OCI-LY7 (cell line): Measurements from ENCODE around the gene TLCD5. TPM values are rescaled to one million over a fixed set of nuclear protein-coding genes. Genes with fewer than 3 reads are reported as not detected.

Source experiments
- BruUV-seq: library from RNA; stranded (reverse); fragments of 400-500 nt; replicated peaks from 2 replicates; lab custom pipeline; 2021; lab: Mats Ljungman, UMichigan
- CTCF ChIA-PET: fragments of 300-600 bp; sonication (Branson Sonifier 250); formaldehyde crosslinking; loops from one replicate; lab custom pipeline; 2022; ENCODE audit warnings: antibody characterized with exemption; ENCODE audit not compliant: unreplicated experiment; lab: Charles Lee
- POLR2A ChIA-PET: fragments of 300-600 bp; sonication (Branson Sonifier 250); formaldehyde crosslinking; loops from one replicate; lab custom pipeline; 2022; ENCODE audit warnings: antibody characterized with exemption; lab: Charles Lee
- DNase-seq: peaks from one replicate; pipeline ENCODE4 v3.0.0-alpha.2; 2015; ENCODE audit warnings: low spot score
- H2AFZ ChIP-seq: fragments of 200-600 bp; sonication (generic), shearing (Covaris generic); 2 replicates; pipeline ENCODE4 v1.6.1; 2014; ENCODE audit warnings: mild to moderate bottlenecking, antibody characterized with exemption, low read length, moderate library complexity
- H3K27ac ChIP-seq: fragments of 200-600 bp; sonication (generic); 2 replicates; pipeline ENCODE4 v1.5.1; 2014; ENCODE audit warnings: mixed run types, low read depth, mild to moderate bottlenecking, moderate library complexity, low read length, inconsistent platforms; ENCODE audit not compliant: poor library complexity, severe bottlenecking
- H3K36me3 ChIP-seq: fragments of 200-600 bp; sonication (generic); 2 replicates; pipeline ENCODE4 v1.6.1; 2014; ENCODE audit warnings: mild to moderate bottlenecking, antibody characterized with exemption, low read length, moderate library complexity, mixed read lengths; ENCODE audit not compliant: insufficient read depth
- H3K4me1 ChIP-seq: fragments of 200-600 bp; sonication (generic); 2 replicates; pipeline ENCODE4 v1.5.1; 2014; ENCODE audit warnings: mild to moderate bottlenecking, low read length; ENCODE audit not compliant: insufficient read depth, poor library complexity, severe bottlenecking
- H3K4me2 ChIP-seq: fragments of 200-600 bp; sonication (generic); 2 replicates; pipeline ENCODE4 v1.6.1; 2014; ENCODE audit warnings: mild to moderate bottlenecking, low read length
- H3K4me3 ChIP-seq: fragments of 200-600 bp; sonication (generic); 2 replicates; pipeline ENCODE4 v1.5.1; 2014; ENCODE audit warnings: mild to moderate bottlenecking, low read depth, low read length; ENCODE audit not compliant: poor library complexity, severe bottlenecking
- H3K79me2 ChIP-seq: fragments of 200-600 bp; sonication (generic); 2 replicates; pipeline ENCODE4 v1.6.1; 2016; ENCODE audit warnings: low read depth, mild to moderate bottlenecking, low read length, moderate library complexity, mixed read lengths; ENCODE audit not compliant: insufficient read depth
- H3K9me2 ChIP-seq: fragments of 200-600 bp; sonication (generic); 2 replicates; pipeline ENCODE4 v1.6.1; 2016; ENCODE audit warnings: mild to moderate bottlenecking, low read length, mixed read lengths; ENCODE audit not compliant: insufficient read depth
- H3K9me3 ChIP-seq: fragments of 200-600 bp; sonication (generic); 2 replicates; pipeline ENCODE4 v1.6.1; 2014; ENCODE audit warnings: mild to moderate bottlenecking, mixed run types, low read length, mixed read lengths
- H4K20me1 ChIP-seq: fragments of 200-600 bp; sonication (generic); 2 replicates; pipeline ENCODE4 v1.6.1; 2014; ENCODE audit warnings: mild to moderate bottlenecking, antibody characterized with exemption, low read length, moderate library complexity, mixed read lengths; ENCODE audit not compliant: insufficient read depth
- CTCF ChIP-seq: fragments of 200-600 bp; sonication (generic); conservative IDR thresholded peaks from 2 replicates; pipeline ENCODE4 v1.5.1; 2014; ENCODE audit warnings: mild to moderate bottlenecking, antibody characterized with exemption, low read length, moderate library complexity, mixed read lengths
- EZH2phosphoT487 ChIP-seq: fragments of 200-600 bp; sonication (generic); IDR thresholded peaks from 2 replicates; pipeline ENCODE4 v1.6.1; 2018; ENCODE audit warnings: low read depth, borderline replicate concordance, mild to moderate bottlenecking, mixed run types, antibody characterized with exemption, low read length, moderate library complexity, mixed read lengths
- intact Hi-C: fragments of 100-400 bp; cut with micrococcal nuclease; formaldehyde crosslinking; loops from one replicate; pipeline ENCODE4 v1.10.0; 2022; ENCODE audit not compliant: unreplicated experiment
- total RNA-seq, 2 experiments: library from RNA; depleted of rRNA in 1 of 2; stranded (reverse); fragments of >200 nt in 1 of 2; shearing (Covaris generic) in 1 of 2; gene quantifications; 2 replicates each; pipeline ENCODE4 v1.2.3, GENCODE V29; 2014 to 2022

TLCD5 gene
- total RNA-seq, 2 experiments from 2014 or later: 0.60 TPM; not detected in 1

DNA sequence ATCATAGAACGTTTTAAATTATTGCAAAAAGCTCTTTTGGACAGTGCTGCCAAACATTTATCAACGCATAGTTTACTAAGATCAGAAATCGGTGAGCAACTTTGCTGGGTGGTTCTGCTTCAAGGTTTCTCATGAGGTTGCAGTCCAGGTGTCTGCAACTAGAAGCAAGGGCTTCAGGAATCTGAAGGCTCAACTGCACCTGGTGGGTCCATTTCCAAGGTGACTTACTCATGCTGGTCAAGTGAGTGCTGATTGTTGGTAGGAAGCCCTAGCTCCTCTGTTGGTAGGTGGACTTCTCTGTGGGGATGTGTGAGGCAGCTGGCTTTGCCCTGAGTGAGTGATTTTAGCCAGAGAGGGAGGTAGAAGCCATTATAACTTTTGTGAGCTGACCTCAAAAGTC lies 33.6 kb downstream of the TLCD5 start:
- POLR2A ChIA-PET: interaction anchor here (0.7 kb wide), 1 partner anchor 14 kb away, joined by 3 read pairs; no protein-coding TSS in a partner anchor
- Histone ChIP-seq H3K36me3 (no peaks in the 10 kb centered on the region), H3K9me3 (no peaks in the 10 kb centered on the region), H3K79me2 (no peaks in the 10 kb centered on the region), H4K20me1 (peaks cover 3% of the 10 kb centered on the region; the same call in 1 of the 2 replicates), H3K4me1 (no peaks in the 10 kb centered on the region), H3K9me2 (no peaks in the 10 kb centered on the region), H3K4me3 (no peak overlapping the region), H3K4me2 (no peak overlapping the region), H2AFZ (no peak overlapping the region), H3K27ac (no peak overlapping the region)
- CTCF ChIA-PET: no interaction called here
- BruUV-seq: no TSS peak
- TF ChIP-seq CTCF (no peak), EZH2phosphoT487 (no peak)
- DNase-seq: no peak
- intact Hi-C loops: no loop called here

DNA sequence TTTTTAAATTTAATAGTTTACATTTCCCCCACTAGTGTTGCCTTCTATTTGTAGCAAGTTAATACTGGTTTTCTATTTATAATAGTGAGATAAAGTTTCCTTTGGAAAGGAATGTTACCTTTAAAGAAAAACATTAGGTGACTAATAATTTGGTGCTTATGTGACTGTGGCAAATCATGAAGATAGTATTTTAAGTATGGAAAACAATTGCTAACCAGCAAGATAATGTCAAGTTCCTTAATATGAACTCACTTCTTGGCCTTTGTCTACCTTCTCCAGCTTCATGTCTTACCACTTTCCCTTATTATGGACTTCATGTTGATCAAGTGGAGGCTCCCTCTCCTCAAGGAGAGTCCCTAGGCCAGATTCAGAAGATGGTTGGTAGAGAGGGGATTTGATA lies 38.3 kb downstream of the TLCD5 start:
- no peaks in the 10 kb centered on the region for H3K4me1 ChIP-seq
- H4K20me1 ChIP-seq: peaks cover 6% of the 10 kb centered on the region; the same call in 1 of the 2 replicates
- H3K9me3 ChIP-seq: no peaks in the 10 kb centered on the region
- no peaks in the 10 kb centered on the region for H3K9me2 ChIP-seq
- intact Hi-C loops: no loop called here
- no TSS peak for BruUV-seq
- H2AFZ ChIP-seq: no peak overlapping the region
- DNase-seq: no peak
- TF ChIP-seq CTCF (no peak), EZH2phosphoT487 (no peak)
- no peak overlapping the region for H3K4me2 ChIP-seq
- no peak overlapping the region for H3K4me3 ChIP-seq
- no peaks in the 10 kb centered on the region for H3K79me2 ChIP-seq
- H3K27ac ChIP-seq: no peak overlapping the region
- no peaks in the 10 kb centered on the region for H3K36me3 ChIP-seq
- POLR2A ChIA-PET: interaction anchor here (0.6 kb wide), 1 partner anchor 16 kb away, joined by 3 read pairs; no protein-coding TSS in a partner anchor
- CTCF ChIA-PET: no interaction called here

GRCh38 chr11:120365512-120365911 lies 40.4 kb downstream of the TLCD5 start:
- intact Hi-C loops: no loop called here
- H3K9me2 ChIP-seq: no peaks in the 10 kb centered on the region
- H3K4me1 ChIP-seq: no peaks in the 10 kb centered on the region
- H3K36me3 ChIP-seq: no peaks in the 10 kb centered on the region
- no peak overlapping the region for H3K4me2 ChIP-seq
- POLR2A ChIA-PET: no interaction called here
- H3K27ac ChIP-seq: no peak overlapping the region
- no peaks in the 10 kb centered on the region for H3K79me2 ChIP-seq
- TF ChIP-seq CTCF: no peak
- no peak for TF ChIP-seq EZH2phosphoT487
- CTCF ChIA-PET: no interaction called here
- peaks cover 6% of the 10 kb centered on the region; the same call in 1 of the 2 replicates for H4K20me1 ChIP-seq
- H2AFZ ChIP-seq: no peak overlapping the region
- no peak overlapping the region for H3K4me3 ChIP-seq
- BruUV-seq: no TSS peak
- no peak for DNase-seq
- H3K9me3 ChIP-seq: no peaks in the 10 kb centered on the region
